Measurements from ENCODE around the gene RAET1E.
A peak's percentile ranks its signal among the peaks of the same experiment; 100 is the strongest.
"Not testable (repeated sequence)": the region's sequence is repeated elsewhere in the genome, so short reads cannot be mapped to it uniquely, and the experiment has no call there.

RAET1E gene

DNA sequence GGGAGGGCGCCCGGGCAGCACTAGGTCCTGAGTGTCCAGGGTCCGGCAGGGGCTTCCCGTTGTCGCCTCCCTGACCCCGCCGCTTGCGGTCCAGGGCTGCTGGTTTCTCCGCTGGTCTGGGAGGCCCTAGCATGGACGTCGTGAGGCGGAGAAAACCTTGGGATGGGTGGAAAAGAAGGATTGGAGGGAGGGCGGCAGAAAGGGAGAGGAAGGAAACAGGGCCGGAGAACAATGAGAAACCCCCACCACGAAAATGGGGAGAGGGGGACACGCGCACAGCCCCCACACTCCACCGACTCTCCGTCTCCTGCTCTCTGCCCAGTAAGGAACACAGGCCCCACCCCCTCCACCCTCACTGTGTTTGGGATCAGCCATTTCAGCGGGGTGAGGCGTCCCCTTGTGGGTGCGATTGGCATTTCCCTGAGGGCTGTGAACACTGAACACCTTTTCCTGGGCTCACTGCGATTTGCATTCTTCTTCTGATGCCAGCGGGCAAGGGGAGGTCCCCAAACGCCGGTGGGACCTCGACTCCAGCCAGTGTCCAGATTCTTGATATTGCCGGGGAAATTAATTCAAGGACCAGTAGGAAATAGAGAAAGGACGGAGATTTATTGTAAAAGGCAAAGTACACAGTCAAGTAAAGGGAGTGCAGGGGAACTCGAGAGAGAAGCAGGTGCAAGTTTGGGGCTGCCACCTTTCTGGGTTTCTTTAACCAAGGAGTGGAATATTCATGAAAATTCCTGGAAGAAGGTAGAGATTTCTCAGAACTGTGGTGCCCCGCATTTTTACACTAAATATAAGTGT is 28.3 kb upstream of the RAET1E start:
- no peak overlapping the region for H3K9ac ChIP-seq (ENCODE audit: low read depth, low read length)

DNA sequence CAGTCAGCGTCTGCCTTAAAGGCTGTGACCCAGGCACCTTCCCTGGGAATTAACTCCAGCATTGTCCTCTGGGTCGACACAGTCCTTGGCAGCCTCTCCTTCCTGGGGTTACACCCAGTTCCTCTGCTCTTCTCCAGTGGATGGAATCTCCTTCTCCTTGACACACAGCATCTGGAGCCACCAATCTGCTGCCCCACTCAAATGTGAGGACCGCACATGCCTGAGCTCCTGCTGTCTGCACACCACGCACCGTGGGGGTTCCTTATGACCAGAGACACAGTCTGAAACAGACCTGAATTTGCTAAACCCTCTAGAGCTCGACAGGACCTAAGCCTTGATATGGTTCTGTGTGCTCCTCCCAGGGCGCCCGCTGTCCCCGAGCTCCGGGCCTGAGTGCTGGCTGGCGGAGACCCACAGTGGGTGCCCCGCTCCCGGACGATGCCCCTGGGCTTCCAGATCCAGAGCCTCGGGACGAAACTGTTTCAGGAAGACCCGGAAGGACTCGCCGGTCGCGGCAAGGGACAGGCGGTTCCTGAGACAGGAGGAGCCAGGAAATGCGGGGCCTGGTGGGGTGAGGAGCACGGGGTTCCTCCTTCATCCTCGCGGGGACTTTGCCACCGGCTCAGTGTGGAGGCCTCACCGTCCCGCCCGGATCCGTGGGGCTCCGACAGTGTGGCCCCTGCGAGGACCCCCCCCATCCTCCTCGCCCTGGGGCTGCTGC is 27.5 kb upstream of the RAET1E start:
- H3K27ac ChIP-seq (ENCODE audit: low read length), result no peak overlapping the region
- no peaks in the 10 kb centered on the region for H3K36me3 ChIP-seq (ENCODE audit: insufficient read depth, low read depth, low read length)
- H3K9ac ChIP-seq (ENCODE audit: low read depth, low read length), result no peak overlapping the region
- peak overlapping the region; percentile 70 for H3K4me3 ChIP-seq (ENCODE audit: low read length)
- H3K27me3 ChIP-seq (ENCODE audit: insufficient read depth, low read length), result peaks cover 90% of the 10 kb centered on the region
- H3K9me3 ChIP-seq (ENCODE audit: insufficient read depth, low read depth, low read length), result no peaks in the 10 kb centered on the region; the same call in 1 of the 2 replicates
- H3K4me1 ChIP-seq (ENCODE audit: insufficient read depth, low read length), result no peaks in the 10 kb centered on the region

More for the DNA sequence above, 28.3 kb upstream of the RAET1E start:
- no peak overlapping the region for H3K27ac ChIP-seq (ENCODE audit: low read length)
- H3K9me3 ChIP-seq (ENCODE audit: insufficient read depth, low read depth, low read length), result no peaks in the 10 kb centered on the region; the same call in 1 of the 2 replicates
- H3K4me1 ChIP-seq (ENCODE audit: insufficient read depth, low read length), result no peaks in the 10 kb centered on the region
- peaks cover 90% of the 10 kb centered on the region for H3K27me3 ChIP-seq (ENCODE audit: insufficient read depth, low read length)
- no peaks in the 10 kb centered on the region for H3K36me3 ChIP-seq (ENCODE audit: insufficient read depth, low read depth, low read length)
- peak overlapping the region; percentile 70 for H3K4me3 ChIP-seq (ENCODE audit: low read length)

DNA sequence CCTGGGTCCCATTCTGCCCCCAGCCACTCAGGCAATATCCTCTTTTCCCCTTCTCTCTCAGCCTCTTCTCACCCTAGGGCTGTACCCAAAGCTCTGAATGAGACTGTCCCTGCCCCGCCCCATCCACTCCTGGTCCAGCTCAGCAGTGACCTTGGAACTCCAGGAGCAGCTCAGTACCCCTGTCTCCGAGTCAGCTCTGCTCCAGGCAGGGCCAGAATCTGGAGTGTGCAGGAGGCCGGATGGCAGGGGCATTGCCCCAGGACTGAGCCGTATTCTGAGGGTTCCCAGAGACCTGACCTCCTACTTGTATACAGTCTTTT is 27.0 kb upstream of the RAET1E start:
- Histone ChIP-seq H3K4me3 (ENCODE audit: low read length) (0 out of 2 replicates have a peak overlapping the region, but pooled peaks have one; percentile 70), H3K4me1 (ENCODE audit: insufficient read depth, low read length) (no peaks in the 10 kb centered on the region), H3K27me3 (ENCODE audit: insufficient read depth, low read length) (peaks cover 90% of the 10 kb centered on the region), H3K27ac (ENCODE audit: low read length) (no peak overlapping the region), H3K9me3 (ENCODE audit: insufficient read depth, low read depth, low read length) (no peaks in the 10 kb centered on the region; the same call in 1 of the 2 replicates), H3K36me3 (ENCODE audit: insufficient read depth, low read depth, low read length) (no peaks in the 10 kb centered on the region), H3K9ac (ENCODE audit: low read depth, low read length) (no peak overlapping the region)

DNA sequence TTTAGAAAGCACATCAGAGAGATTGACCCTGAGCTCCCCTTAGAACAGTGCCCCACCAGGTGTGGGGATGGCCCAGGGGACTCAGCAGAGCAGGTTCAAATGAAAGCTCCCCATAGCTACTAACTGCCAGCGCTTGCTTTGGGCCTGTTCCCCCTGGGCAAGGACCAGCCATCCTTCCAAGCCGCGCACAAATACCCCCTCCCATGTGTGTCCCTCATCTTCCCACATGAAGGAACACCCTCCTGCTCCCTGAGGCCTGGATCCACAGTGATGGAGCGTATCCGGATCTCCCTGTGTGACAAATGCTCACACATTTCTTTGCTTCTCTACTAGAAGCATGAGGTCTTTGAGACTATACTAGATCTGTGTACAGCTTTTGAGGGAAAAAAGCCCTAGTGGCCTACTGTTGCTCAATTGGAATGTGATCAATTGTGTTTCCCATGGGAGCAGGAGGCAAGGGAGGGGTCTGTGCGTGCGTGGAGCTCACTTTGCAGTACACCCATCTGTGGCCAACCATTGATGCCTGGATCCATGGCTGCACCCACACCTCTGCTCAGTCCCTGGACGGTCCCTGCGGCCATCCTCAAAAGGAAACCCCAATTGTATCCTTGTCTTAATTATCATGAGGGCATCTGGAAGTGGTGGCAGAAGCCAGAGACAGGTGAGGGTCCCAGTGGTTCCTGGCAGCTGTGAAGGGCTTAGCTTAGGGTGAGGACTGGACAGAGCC is 26.5 kb upstream of the RAET1E start:
- no peak overlapping the region for H3K4me3 ChIP-seq (ENCODE audit: low read length)
- no peaks in the 10 kb centered on the region for H3K36me3 ChIP-seq (ENCODE audit: insufficient read depth, low read depth, low read length)
- peaks cover 87% of the 10 kb centered on the region for H3K27me3 ChIP-seq (ENCODE audit: insufficient read depth, low read length)
- H3K9me3 ChIP-seq (ENCODE audit: insufficient read depth, low read depth, low read length), result no peaks in the 10 kb centered on the region; the same call in 1 of the 2 replicates
- H3K4me1 ChIP-seq (ENCODE audit: insufficient read depth, low read length), result no peaks in the 10 kb centered on the region
- no peak overlapping the region for H3K27ac ChIP-seq (ENCODE audit: low read length)
- no peak overlapping the region for H3K9ac ChIP-seq (ENCODE audit: low read depth, low read length)

DNA sequence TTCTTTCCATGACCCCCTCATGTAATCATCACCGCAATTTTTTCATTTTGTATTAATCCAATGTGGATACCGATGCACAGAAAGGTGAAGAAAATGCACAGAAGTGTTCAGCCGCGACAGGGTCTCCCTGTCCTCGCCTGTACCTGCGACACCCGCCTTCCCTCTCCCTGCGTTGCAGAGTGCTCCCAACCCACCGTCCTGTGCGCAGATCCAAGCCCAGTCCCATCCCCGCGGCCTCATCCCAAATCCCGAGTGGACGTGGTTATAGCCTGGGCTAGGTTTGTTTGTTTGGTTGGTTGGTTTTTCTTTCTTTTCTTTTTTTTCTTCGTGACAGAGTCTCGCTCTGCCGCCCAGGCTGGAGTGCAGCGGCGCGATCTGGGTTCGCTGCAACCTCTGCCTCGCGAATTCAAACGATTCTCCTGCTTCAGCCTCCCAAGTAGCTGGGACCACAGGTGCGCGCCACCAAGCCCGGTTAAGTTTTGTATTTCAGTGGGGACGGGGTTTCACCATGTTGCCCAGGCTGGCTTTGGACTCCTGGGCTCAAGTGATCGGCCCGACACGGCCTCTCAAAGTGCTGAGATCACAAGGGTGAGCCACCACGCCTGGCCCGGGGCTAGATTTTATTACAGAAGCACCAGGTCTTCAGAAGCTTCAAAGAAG is 25.5 kb upstream of the RAET1E start:
- Histone ChIP-seq H3K4me3 (ENCODE audit: low read length) (peak overlapping the region; percentile 61), H3K27me3 (ENCODE audit: insufficient read depth, low read length) (peaks cover 86% of the 10 kb centered on the region), H3K9ac (ENCODE audit: low read depth, low read length) (no peak overlapping the region)

DNA sequence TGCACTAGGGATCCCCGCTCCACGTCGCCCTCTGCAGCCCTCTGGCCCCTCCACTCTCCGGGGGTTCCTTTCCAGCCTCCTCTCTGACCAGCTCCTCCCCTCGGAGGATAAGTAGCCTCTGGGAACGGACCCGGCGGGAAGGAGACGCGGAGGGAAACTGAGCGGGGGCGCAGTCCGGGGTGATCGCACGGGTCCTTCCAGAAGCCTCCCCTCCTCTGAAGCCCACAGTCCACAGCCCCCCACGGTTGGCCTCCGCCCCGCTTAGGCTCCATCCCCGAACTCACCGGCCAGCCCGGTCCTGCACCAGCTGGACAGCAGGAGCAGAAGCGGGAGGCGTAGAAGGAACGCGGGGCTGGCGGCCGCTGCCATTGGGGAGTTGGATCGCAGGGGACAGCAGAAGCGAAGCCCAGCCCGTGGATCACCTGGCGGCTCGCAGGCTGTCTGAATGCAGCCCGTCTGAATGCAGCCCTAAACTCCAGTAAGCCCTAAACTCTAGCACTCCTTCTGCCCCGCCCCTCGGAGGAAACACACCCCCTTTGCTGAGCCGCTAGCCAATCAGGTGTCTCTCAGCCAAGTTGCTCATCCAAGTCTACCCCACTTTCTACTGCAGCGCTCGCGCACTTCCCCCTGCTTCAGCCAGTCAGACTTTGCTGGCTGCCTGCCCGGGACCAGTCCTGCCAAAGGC is 24.9 kb upstream of the RAET1E start, which contains the start of gene RAET1G:
Gene RAET1G (minus strand): TSS at position 480 of the 685 bp plus-strand sequence. CDS start 111 bp downstream, at position 369.
- no peaks in the 10 kb centered on the region; the same call in 1 of the 2 replicates for H3K9me3 ChIP-seq (ENCODE audit: insufficient read depth, low read depth, low read length)
- H3K4me1 ChIP-seq (ENCODE audit: insufficient read depth, low read length), result no peaks in the 10 kb centered on the region
- no peak within 1 kb of the TSS for H3K27ac ChIP-seq (ENCODE audit: low read length)
- peak within 1 kb of the TSS; percentile 61 for H3K4me3 ChIP-seq (ENCODE audit: low read length)
- no peaks in the 10 kb centered on the region for H3K36me3 ChIP-seq (ENCODE audit: insufficient read depth, low read depth, low read length)
- H3K27me3 ChIP-seq (ENCODE audit: insufficient read depth, low read length), result peaks cover 91% of the 10 kb centered on the region
- no peak within 1 kb of the TSS for H3K9ac ChIP-seq (ENCODE audit: low read depth, low read length)

More for the DNA sequence above, 25.5 kb upstream of the RAET1E start:
- H3K36me3 ChIP-seq (ENCODE audit: insufficient read depth, low read depth, low read length), result no peaks in the 10 kb centered on the region
- no peaks in the 10 kb centered on the region for H3K4me1 ChIP-seq (ENCODE audit: insufficient read depth, low read length)
- H3K27ac ChIP-seq (ENCODE audit: low read length), result no peak overlapping the region
- H3K9me3 ChIP-seq (ENCODE audit: insufficient read depth, low read depth, low read length), result no peaks in the 10 kb centered on the region; the same call in 1 of the 2 replicates

DNA sequence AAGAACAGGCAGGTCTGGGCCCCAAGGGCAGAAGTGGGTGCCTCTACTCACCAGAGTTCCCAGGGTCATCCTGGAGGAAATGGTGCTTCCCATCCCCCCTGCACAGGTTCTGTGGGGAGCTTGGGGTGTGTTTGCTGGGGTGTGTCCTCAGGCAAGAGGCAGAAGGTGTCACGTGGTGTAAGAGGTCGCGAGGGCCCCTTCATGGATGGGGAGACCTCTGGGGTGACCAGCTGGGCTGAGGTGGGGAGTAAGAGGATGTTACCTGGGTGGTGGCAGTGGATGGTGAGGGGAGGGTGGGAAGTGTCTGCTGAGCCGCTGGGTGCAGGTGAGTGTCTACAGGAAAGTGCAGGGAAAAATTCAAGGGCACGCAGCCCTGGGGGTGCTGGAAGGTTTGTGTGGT is 24.2 kb upstream of the RAET1E start:
- peak overlapping the region; percentile 61 for H3K4me3 ChIP-seq (ENCODE audit: low read length)

DNA sequence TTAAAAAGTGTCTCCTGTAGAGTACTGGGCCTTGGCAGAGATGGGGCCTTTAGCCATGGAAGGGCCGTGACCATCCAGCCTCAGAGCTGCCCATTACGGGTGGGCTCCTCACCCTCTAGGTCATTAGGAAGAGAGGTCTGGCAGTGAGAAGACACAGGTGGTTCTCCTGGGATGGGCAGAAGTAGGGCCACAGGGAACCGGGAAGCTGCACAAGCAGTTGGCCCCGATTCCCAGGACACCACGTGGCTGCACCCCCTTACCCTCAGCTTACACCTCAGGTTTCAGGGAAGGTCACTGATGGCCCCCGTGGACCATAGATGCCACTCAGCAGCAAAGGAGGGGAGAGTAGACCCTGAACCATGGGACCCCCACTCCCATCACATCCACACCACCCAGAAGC is 23.4 kb upstream of the RAET1E start:
- H3K4me1 ChIP-seq (ENCODE audit: insufficient read depth, low read length), result no peaks in the 10 kb centered on the region
- no peak overlapping the region for H3K9ac ChIP-seq (ENCODE audit: low read depth, low read length)
- no peaks in the 10 kb centered on the region for H3K36me3 ChIP-seq (ENCODE audit: insufficient read depth, low read depth, low read length)
- H3K9me3 ChIP-seq (ENCODE audit: insufficient read depth, low read depth, low read length), result no peaks in the 10 kb centered on the region; the same call in 1 of the 2 replicates
- H3K4me3 ChIP-seq (ENCODE audit: low read length), result no peak overlapping the region
- peaks cover 82% of the 10 kb centered on the region for H3K27me3 ChIP-seq (ENCODE audit: insufficient read depth, low read length)
- H3K27ac ChIP-seq (ENCODE audit: low read length), result no peak overlapping the region

More for the DNA sequence above, 24.2 kb upstream of the RAET1E start:
- H3K36me3 ChIP-seq (ENCODE audit: insufficient read depth, low read depth, low read length); H3K9ac ChIP-seq (ENCODE audit: low read depth, low read length); H3K9me3 ChIP-seq (ENCODE audit: insufficient read depth, low read depth, low read length); H3K27ac ChIP-seq (ENCODE audit: low read length); H3K4me1 ChIP-seq (ENCODE audit: insufficient read depth, low read length): not testable (repeated sequence)
- peaks cover 87% of the 10 kb centered on the region for H3K27me3 ChIP-seq (ENCODE audit: insufficient read depth, low read length)

DNA sequence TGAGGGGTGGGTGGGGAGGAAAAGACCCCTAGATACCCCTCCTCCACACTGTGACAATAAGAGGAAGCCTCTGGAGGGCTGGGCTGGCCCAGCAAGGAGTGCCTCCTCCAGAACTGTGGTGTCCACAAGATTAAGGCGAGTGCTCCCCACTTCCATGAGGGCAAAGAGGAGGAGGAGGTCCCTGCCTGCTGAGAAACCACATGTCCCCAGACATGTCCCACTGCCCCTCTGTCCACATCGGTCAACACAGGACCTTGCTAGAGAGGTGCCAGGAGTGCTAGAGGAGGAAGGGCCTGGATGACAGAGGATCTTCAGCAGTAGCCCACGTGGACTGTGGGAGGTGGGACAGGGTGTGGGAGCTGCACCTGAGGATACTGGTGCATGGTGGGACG is 21.9 kb upstream of the RAET1E start:
- Histone ChIP-seq H3K27ac (ENCODE audit: low read length) (no peak overlapping the region), H3K4me1 (ENCODE audit: insufficient read depth, low read length) (no peaks in the 10 kb centered on the region), H3K9ac (ENCODE audit: low read depth, low read length) (no peak overlapping the region), H3K4me3 (ENCODE audit: low read length) (no peak overlapping the region), H3K36me3 (ENCODE audit: insufficient read depth, low read depth, low read length) (no peaks in the 10 kb centered on the region), H3K9me3 (ENCODE audit: insufficient read depth, low read depth, low read length) (no peaks in the 10 kb centered on the region; the same call in 1 of the 2 replicates), H3K27me3 (ENCODE audit: insufficient read depth, low read length) (peaks cover 67% of the 10 kb centered on the region)

DNA sequence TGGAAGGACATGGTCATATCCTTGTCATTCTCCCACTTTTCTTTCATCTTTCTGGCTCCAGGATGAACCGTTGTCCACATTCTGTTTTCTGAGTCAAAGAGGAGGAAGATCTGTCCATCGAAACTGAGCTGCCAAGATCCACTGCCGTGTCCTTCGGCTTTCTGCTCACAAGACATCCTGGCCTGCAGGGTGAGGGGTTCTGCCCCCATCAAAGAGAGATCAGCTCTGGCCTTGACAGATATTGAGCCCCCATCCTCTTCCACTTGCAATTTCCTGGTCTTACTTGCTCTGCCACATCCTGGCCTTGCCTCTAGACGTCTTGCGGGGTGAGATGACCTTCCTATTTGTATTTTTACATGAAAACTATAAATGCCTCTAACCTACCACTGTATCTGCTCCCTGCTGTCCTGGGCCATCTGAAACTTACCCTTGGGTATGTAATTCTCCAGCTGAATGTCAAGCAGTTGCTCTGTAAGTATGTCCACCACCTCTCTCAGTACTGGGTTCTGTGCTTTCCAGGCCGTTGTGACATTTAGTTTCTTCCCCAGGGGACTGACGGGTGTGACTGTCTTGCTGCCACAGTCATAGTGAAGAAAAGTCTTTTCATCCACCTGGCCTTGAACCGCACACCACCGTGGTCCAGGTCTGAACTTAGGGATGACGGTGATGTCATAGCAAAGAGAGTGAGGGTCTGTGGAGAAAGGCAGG is 21.4 kb upstream of the RAET1E start:
- not testable (repeated sequence) for H3K9me3 ChIP-seq (ENCODE audit: insufficient read depth, low read depth, low read length); H3K4me3 ChIP-seq (ENCODE audit: low read length); H3K9ac ChIP-seq (ENCODE audit: low read depth, low read length); H3K4me1 ChIP-seq (ENCODE audit: insufficient read depth, low read length); H3K27ac ChIP-seq (ENCODE audit: low read length); H3K36me3 ChIP-seq (ENCODE audit: insufficient read depth, low read depth, low read length)
- peaks cover 63% of the 10 kb centered on the region for H3K27me3 ChIP-seq (ENCODE audit: insufficient read depth, low read length)

Data from iPS-20b (cell line).